ENCODE results near the gene GPR141.

Gene GPR141

GRCh38 chr7:37669818-37670217 lies 13.7 kb upstream of the GPR141 start:
- H3K4me3 ChIP-seq (ENCODE audit: low read depth, low read length, poor library complexity, severe bottlenecking) = no peak overlapping the region
- H3K27me3 ChIP-seq (ENCODE audit: insufficient read depth, low read length) = no peaks in the 10 kb centered on the region
- no peaks in the 10 kb centered on the region for H4K20me1 ChIP-seq (ENCODE audit: insufficient read depth, low read length)
- H3F3A ChIP-seq (ENCODE audit: insufficient read depth, low read length) = no peaks in the 10 kb centered on the region
- TF ChIP-seq EZH2 (IDR thresholded peaks at IDR 0.05; ENCODE audit: borderline replicate concordance, low read length) (no peak), CTCF (IDR thresholded peaks at IDR 0.05; ENCODE audit: low read length) (no peak)
- H3K36me3 ChIP-seq (ENCODE audit: insufficient read depth, low read length) = no peaks in the 10 kb centered on the region
- H3K27ac ChIP-seq (ENCODE audit: low read depth, low read length, poor library complexity, severe bottlenecking) = no peak overlapping the region
- H3K4me2 ChIP-seq (ENCODE audit: low read length) = no peak overlapping the region
- no peaks in the 10 kb centered on the region for H3K79me2 ChIP-seq (ENCODE audit: insufficient read depth, low read length)
- no peaks in the 10 kb centered on the region for H3K9me2 ChIP-seq (ENCODE audit: low read depth, low read length)
- H3K9ac ChIP-seq (ENCODE audit: low read length) = no peak overlapping the region
- no peaks in the 10 kb centered on the region for H3K4me1 ChIP-seq (ENCODE audit: insufficient read depth, low read length, severe bottlenecking)
- no peaks in the 10 kb centered on the region for H3K9me3 ChIP-seq (ENCODE audit: low read length)
- no peak overlapping the region for H2AFZ ChIP-seq (ENCODE audit: low read length)

GRCh38 chr7:37670436-37670835 lies 13.1 kb upstream of the GPR141 start:
- no peaks in the 10 kb centered on the region for H3K9me2 ChIP-seq (ENCODE audit: low read depth, low read length)
- TF ChIP-seq EZH2 (IDR thresholded peaks at IDR 0.05; ENCODE audit: borderline replicate concordance, low read length) = no peak
- no peak for TF ChIP-seq CTCF (IDR thresholded peaks at IDR 0.05; ENCODE audit: low read length)
- H3K9ac ChIP-seq (ENCODE audit: low read length) = no peak overlapping the region
- no peak overlapping the region for H3K4me3 ChIP-seq (ENCODE audit: low read depth, low read length, poor library complexity, severe bottlenecking)
- H3K36me3 ChIP-seq (ENCODE audit: insufficient read depth, low read length) = no peaks in the 10 kb centered on the region
- no peaks in the 10 kb centered on the region for H3K4me1 ChIP-seq (ENCODE audit: insufficient read depth, low read length, severe bottlenecking)
- H3F3A ChIP-seq (ENCODE audit: insufficient read depth, low read length) = no peaks in the 10 kb centered on the region
- H3K79me2 ChIP-seq (ENCODE audit: insufficient read depth, low read length) = no peaks in the 10 kb centered on the region
- no peak overlapping the region for H3K4me2 ChIP-seq (ENCODE audit: low read length)
- no peaks in the 10 kb centered on the region for H3K27me3 ChIP-seq (ENCODE audit: insufficient read depth, low read length)
- H3K27ac ChIP-seq (ENCODE audit: low read depth, low read length, poor library complexity, severe bottlenecking) = no peak overlapping the region
- H3K9me3 ChIP-seq (ENCODE audit: low read length) = no peaks in the 10 kb centered on the region
- no peak overlapping the region for H2AFZ ChIP-seq (ENCODE audit: low read length)
- H4K20me1 ChIP-seq (ENCODE audit: insufficient read depth, low read length) = no peaks in the 10 kb centered on the region

- Histone ChIP-seq H3K36me3 (ENCODE audit: insufficient read depth, low read length) (no peaks in the 10 kb centered on the region), H3F3A (ENCODE audit: insufficient read depth, low read length) (no peaks in the 10 kb centered on the region), H3K27me3 (ENCODE audit: insufficient read depth, low read length) (no peaks in the 10 kb centered on the region)
Observed at GRCh38 chr7:37671876-37672275, 11.7 kb upstream of the GPR141 start.

More at GRCh38 chr7:37671876-37672275, 11.7 kb upstream of the GPR141 start:
- no peak overlapping the region for H3K4me2 ChIP-seq (ENCODE audit: low read length)
- H3K9me2 ChIP-seq (ENCODE audit: low read depth, low read length) = no peaks in the 10 kb centered on the region
- no peaks in the 10 kb centered on the region for H4K20me1 ChIP-seq (ENCODE audit: insufficient read depth, low read length)
- no peaks in the 10 kb centered on the region for H3K79me2 ChIP-seq (ENCODE audit: insufficient read depth, low read length)
- no peak for TF ChIP-seq EZH2 (IDR thresholded peaks at IDR 0.05; ENCODE audit: borderline replicate concordance, low read length)
- TF ChIP-seq CTCF (IDR thresholded peaks at IDR 0.05; ENCODE audit: low read length) = no peak
- no peak overlapping the region for H3K9ac ChIP-seq (ENCODE audit: low read length)
- no peak overlapping the region for H3K27ac ChIP-seq (ENCODE audit: low read depth, low read length, poor library complexity, severe bottlenecking)
- no peaks in the 10 kb centered on the region for H3K4me1 ChIP-seq (ENCODE audit: insufficient read depth, low read length, severe bottlenecking)
- H3K4me3 ChIP-seq (ENCODE audit: low read depth, low read length, poor library complexity, severe bottlenecking) = no peak overlapping the region
- H3K9me3 ChIP-seq (ENCODE audit: low read length) = no peaks in the 10 kb centered on the region
- no peak overlapping the region for H2AFZ ChIP-seq (ENCODE audit: low read length)

Data from OCI-LY1 (cell line).